ENCODE measurements around the gene KIF6.

DNA sequence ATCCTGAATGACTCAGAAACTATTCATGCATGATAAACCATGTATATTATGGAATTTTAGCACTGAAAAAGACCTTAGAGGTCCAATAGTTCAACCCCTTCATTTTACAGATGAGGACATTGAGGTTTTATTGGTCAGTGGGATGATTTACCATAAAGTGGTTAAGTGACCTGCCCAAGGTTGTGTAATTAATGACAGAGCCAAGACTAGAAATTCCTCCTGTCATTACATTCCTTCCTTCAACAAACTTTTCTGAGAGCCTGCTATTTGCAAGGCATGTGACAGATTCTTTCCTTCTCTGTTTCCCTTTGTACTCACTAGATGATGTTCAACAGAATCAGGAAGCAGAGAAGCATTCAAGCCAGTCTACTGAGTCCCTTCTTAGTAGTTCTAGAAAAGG lies 232.0 kb downstream of the KIF6 start:
- no peak for TF ChIP-seq RAD21 (conservative IDR thresholded peaks at IDR 0.05 in 1 of 2, IDR thresholded peaks at IDR 0.05 in 1 of 2)
- TF ChIP-seq, protein P1, sequence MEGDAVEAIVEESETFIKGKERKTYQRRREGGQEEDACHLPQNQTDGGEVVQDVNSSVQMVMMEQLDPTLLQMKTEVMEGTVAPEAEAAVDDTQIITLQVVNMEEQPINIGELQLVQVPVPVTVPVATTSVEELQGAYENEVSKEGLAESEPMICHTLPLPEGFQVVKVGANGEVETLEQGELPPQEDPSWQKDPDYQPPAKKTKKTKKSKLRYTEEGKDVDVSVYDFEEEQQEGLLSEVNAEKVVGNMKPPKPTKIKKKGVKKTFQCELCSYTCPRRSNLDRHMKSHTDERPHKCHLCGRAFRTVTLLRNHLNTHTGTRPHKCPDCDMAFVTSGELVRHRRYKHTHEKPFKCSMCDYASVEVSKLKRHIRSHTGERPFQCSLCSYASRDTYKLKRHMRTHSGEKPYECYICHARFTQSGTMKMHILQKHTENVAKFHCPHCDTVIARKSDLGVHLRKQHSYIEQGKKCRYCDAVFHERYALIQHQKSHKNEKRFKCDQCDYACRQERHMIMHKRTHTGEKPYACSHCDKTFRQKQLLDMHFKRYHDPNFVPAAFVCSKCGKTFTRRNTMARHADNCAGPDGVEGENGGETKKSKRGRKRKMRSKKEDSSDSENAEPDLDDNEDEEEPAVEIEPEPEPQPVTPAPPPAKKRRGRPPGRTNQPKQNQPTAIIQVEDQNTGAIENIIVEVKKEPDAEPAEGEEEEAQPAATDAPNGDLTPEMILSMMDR (IDR thresholded peaks at IDR 0.05), result no peak
- TF ChIP-seq POLR2A (IDR thresholded peaks at IDR 0.05; ENCODE audit: low read length), result no peak
- no peak for TF ChIP-seq KDM5A (IDR thresholded peaks at IDR 0.05)
- TF ChIP-seq CBX2 (IDR thresholded peaks at IDR 0.05; ENCODE audit: borderline replicate concordance, low read depth), result no peak

All from A549 (cell line).